Testis (tissue), 3 donors: ENCODE data around the gene SLC18B1. TPM values are rescaled to one million over a fixed set of nuclear protein-coding genes. Genes with fewer than 3 reads are reported as not detected.

Experiments
- DNase-seq: peaks from one replicate; pipeline ENCODE4 v3.0.0-alpha.2; 2019
- H3K27ac ChIP-seq, 2 donors: fragments of 200-600 bp; sonication (generic); one replicate each; pipeline ENCODE4 v1.5.1; 2019
- H3K27me3 ChIP-seq: fragments of 200-600 bp; sonication (generic); one replicate; pipeline ENCODE4 v1.5.1; 2019
- H3K36me3 ChIP-seq: fragments of 200-600 bp; sonication (generic); one replicate; pipeline ENCODE4 v1.5.1; 2017; ENCODE audit warnings: low read depth; ENCODE audit errors: missing control alignments
- H3K4me1 ChIP-seq: fragments of 200-600 bp; sonication (generic); one replicate; pipeline ENCODE4 v1.5.1; 2019
- H3K4me3 ChIP-seq, 2 donors: fragments of 200-600 bp; sonication (generic); one replicate each; pipeline ENCODE4 v1.5.1; 2017 to 2019
- H3K9me3 ChIP-seq: fragments of 200-600 bp; sonication (generic); one replicate; pipeline ENCODE4 v1.5.1; 2017
- CTCF ChIP-seq, 3 experiments: fragments of 450-650 bp in 2 of 3; fragments of 200-600 bp in 1 of 3; sonication (generic) in 1 of 3; IDR thresholded peaks; one replicate each; pipeline ENCODE4 v1.5.1; 2016 to 2019; ENCODE audit warnings: antibody characterized with exemption in 3 of 3, mild to moderate bottlenecking in 2 of 3, moderate library complexity in 1 of 3
- POLR2A ChIP-seq: fragments of 450-650 bp; IDR thresholded peaks from one replicate; pipeline ENCODE4 v1.6.1; 2017; ENCODE audit warnings: antibody characterized with exemption, mild to moderate bottlenecking, moderate library complexity
- WGBS, 2 donors: methylation state at CpG; one replicate each; pipeline ENCODE4 v1.1.5; 2018; 5-methylcytosine and 5-hydroxymethylcytosine counted together
- intact Hi-C: fragments of 100-400 bp; cut with DNase I; formaldehyde crosslinking; loops from one replicate; pipeline ENCODE4 v1.15.1; 2023; ENCODE audit warnings: low total_unique reads
- polyA plus RNA-seq: library from polyadenylated mRNA; stranded (reverse); fragments of 350-450 nt; fragmentation: Illumina TruSeq; extraction: RNeasy Lipid Tissue Mini Kit (QIAGEN cat#74804); gene quantifications from one replicate; pipeline ENCODE4 v1.2.3, GENCODE V29; 2014; ENCODE audit warnings: low read depth, low replicate concordance; ENCODE audit not compliant: insufficient read depth
- total RNA-seq, 2 donors: library from RNA; depleted of rRNA; stranded (reverse); fragments of >200 nt; gene quantifications; one replicate each; pipeline ENCODE4 v1.2.3, GENCODE V29; 2016

The SLC18B1 gene
- total and polyA plus RNA-seq, 3 donors from 2014 or later = 2.4 to 7.5 (median 3.6) TPM

GRCh38 chr6:132741281-132741680, 57.2 kb downstream of the SLC18B1 start:
- Histone ChIP-seq H3K36me3 (no peaks in the 10 kb centered on the region), H3K4me1 (no peaks in the 10 kb centered on the region), H3K9me3 (no peaks in the 10 kb centered on the region), H3K4me3 (no peak overlapping the region), H3K27ac (no peak overlapping the region), H3K27me3 (no peaks in the 10 kb centered on the region)
- intact Hi-C loops = no loop called here
- no peak for DNase-seq
- TF ChIP-seq CTCF (IDR thresholded peaks at IDR 0.05) = no peak
- no peak for TF ChIP-seq POLR2A
- WGBS, 2 donors = 63 to 69% methylated on average over 1 of the region's 1 CpG

DNA sequence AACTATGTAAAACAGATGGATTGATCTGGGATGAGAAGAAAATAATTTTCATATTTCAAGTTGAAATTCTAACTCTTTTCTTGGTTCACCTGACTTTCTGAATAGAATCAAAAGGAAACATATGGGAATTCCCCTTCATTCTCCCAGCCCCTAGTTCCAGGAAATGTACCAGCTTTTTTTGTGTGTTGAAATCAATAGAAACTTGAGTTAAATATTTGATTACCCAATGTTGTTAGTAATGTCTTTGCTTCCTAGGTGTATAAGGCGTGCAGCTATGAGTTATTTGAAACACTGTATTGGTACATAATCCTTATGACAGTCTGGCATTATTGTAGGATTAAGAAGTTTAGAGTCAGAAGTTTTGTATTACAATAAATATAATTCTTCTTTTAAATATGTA, 62.2 kb downstream of the SLC18B1 start:
- no peak overlapping the region for H3K4me3 ChIP-seq
- H3K27ac ChIP-seq = no peak overlapping the region
- no peaks in the 10 kb centered on the region for H3K4me1 ChIP-seq
- DNase-seq = no peak
- no peaks in the 10 kb centered on the region for H3K27me3 ChIP-seq
- intact Hi-C loops = no loop called here
- no peaks in the 10 kb centered on the region for H3K9me3 ChIP-seq
- WGBS, 2 donors = 77 to 93% methylated on average over 1 of the region's 1 CpG
- H3K36me3 ChIP-seq = no peaks in the 10 kb centered on the region
- TF ChIP-seq CTCF (IDR thresholded peaks at IDR 0.05) (no peak), POLR2A (no peak)

DNA sequence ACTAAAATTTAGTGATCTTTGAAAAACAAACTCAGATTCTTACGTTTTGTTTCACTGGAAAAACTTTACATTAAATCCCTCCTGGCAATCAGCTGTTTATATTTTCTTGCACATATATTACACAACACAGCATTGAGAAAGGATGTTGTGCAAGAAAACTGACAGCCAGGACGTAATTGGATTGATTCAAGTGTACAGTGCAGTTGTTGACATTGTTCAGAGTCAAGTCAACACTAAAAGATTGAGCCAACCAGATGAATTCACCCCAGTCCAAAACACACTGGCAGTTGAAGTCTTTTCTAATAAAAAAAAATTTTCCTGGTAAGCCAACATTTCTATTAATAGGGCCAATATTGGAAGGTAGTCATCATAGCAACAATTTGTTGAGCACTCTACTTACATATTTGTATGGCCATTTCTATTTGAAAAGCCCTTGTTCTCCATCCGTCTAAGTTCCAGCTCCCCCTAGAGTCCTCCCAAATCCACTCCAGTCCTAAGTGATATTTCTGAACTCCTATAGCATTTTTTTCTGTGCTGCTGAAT, 63.7 kb downstream of the SLC18B1 start:
- intact Hi-C loops = no loop called here
- no peak for DNase-seq
- 54 to 60% methylated on average over 3 of the region's 3 CpGs for WGBS, 2 donors

GRCh38 chr6:132733814-132734213, 64.6 kb downstream of the SLC18B1 start:
- no peak for DNase-seq
- TF ChIP-seq CTCF (IDR thresholded peaks at IDR 0.05) (no peak), POLR2A (no peak)
- intact Hi-C loops = no loop called here
- Histone ChIP-seq H3K27me3 (no peaks in the 10 kb centered on the region), H3K4me1 (no peaks in the 10 kb centered on the region), H3K27ac (no peak overlapping the region), H3K4me3 (no peak overlapping the region), H3K36me3 (no peaks in the 10 kb centered on the region), H3K9me3 (no peaks in the 10 kb centered on the region)
- 90 to 94% methylated on average over 1 of the region's 1 CpG for WGBS, 2 donors

More for the DNA sequence above, 63.7 kb downstream of the SLC18B1 start:
- no peak overlapping the region for H3K27ac ChIP-seq
- no peaks in the 10 kb centered on the region for H3K36me3 ChIP-seq
- no peak overlapping the region for H3K4me3 ChIP-seq
- no peaks in the 10 kb centered on the region for H3K27me3 ChIP-seq
- TF ChIP-seq CTCF (IDR thresholded peaks at IDR 0.05) = no peak
- no peak for TF ChIP-seq POLR2A
- H3K4me1 ChIP-seq = no peaks in the 10 kb centered on the region
- no peaks in the 10 kb centered on the region for H3K9me3 ChIP-seq

DNA sequence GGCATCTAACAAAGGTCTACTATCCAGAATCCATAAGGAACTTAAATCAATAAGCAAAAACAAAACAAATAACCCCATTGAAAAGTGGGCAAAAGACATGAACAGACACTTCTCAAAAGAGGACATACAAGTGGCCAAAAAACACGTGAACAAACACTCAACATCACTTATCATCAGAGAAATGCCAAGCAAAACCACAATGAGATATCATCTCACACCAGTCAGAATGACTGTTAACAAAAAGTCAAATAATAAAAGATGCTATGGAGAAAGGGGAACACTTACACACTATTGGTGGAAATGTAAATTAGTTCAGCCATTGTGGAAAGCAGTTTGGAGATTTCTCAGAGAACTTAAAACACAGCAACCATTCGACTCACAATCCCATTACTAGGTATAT, 65.2 kb downstream of the SLC18B1 start:
- no peak for DNase-seq
- Histone ChIP-seq H3K27ac (no peak overlapping the region), H3K4me1 (no peaks in the 10 kb centered on the region), H3K27me3 (no peaks in the 10 kb centered on the region), H3K4me3 (no peak overlapping the region), H3K36me3 (no peaks in the 10 kb centered on the region), H3K9me3 (no peaks in the 10 kb centered on the region)
- no peak for TF ChIP-seq CTCF (IDR thresholded peaks at IDR 0.05)
- TF ChIP-seq POLR2A = no peak
- intact Hi-C loops = no loop called here
- 85 to 87% methylated on average over 2 of the region's 2 CpGs for WGBS, 2 donors
